Fibroblast of pulmonary artery (primary cell): ENCODE measurements around the gene ZDHHC14.

Experiments
- DNase-seq: peaks from one replicate; pipeline ENCODE4 v3.0.0-alpha.2; 2010; ENCODE audit warnings: low read depth
- H3K4me3 ChIP-seq: replicated peaks from 2 replicates; pipeline ENCODE4 v1.5.1; 2011; ENCODE audit warnings: low read depth, mild to moderate bottlenecking, control low read depth, low read length, moderate library complexity
- CTCF ChIP-seq: IDR thresholded peaks from 2 replicates; pipeline ENCODE4 v1.5.1; 2011; ENCODE audit warnings: mild to moderate bottlenecking, control low read depth, low read length, inconsistent platforms; ENCODE audit errors: missing control alignments

The ZDHHC14 gene

GRCh38 chr6:157669323-157669722 lies 288.3 kb downstream of the ZDHHC14 start:
- TF ChIP-seq CTCF: no peak
- no peak for DNase-seq
- no peak overlapping the region for H3K4me3 ChIP-seq

GRCh38 chr6:157669747-157670216 lies 288.8 kb downstream of the ZDHHC14 start:
- peak overlapping the region; percentile 14 for H3K4me3 ChIP-seq
- DNase-seq: peak; percentile 81
- peak; percentile 38 for TF ChIP-seq CTCF

- TF ChIP-seq CTCF: no peak
- no peak overlapping the region for H3K4me3 ChIP-seq
- no peak for DNase-seq
Measured at GRCh38 chr6:157670466-157671186, 289.6 kb downstream of the ZDHHC14 start.

- TF ChIP-seq CTCF: no peak
- no peak for DNase-seq
- no peak overlapping the region for H3K4me3 ChIP-seq
Measured at GRCh38 chr6:157672726-157673412, 291.9 kb downstream of the ZDHHC14 start.

- H3K4me3 ChIP-seq: no peak overlapping the region
- no peak for TF ChIP-seq CTCF
Measured at GRCh38 chr6:157673596-157673995, 292.6 kb downstream of the ZDHHC14 start.

GRCh38 chr6:157674061-157674460 lies 293.1 kb downstream of the ZDHHC14 start:
- H3K4me3 ChIP-seq: no peak overlapping the region
- DNase-seq: no peak
- TF ChIP-seq CTCF: no peak

More at GRCh38 chr6:157673596-157673995, 292.6 kb downstream of the ZDHHC14 start:
- DNase-seq: no peak
